Activated CD4-positive, alpha-beta T cell treated with anti-CD3 and anti-CD28 coated beads, Interleukin-2, amount 50 U/mL, for 1 hour (primary cell): ENCODE data around the gene SCG3.

ENCODE experiments used
- DNase-seq: peaks from one replicate; pipeline ENCODE4 v3.0.0-alpha.2; 2020

SCG3 gene

DNA sequence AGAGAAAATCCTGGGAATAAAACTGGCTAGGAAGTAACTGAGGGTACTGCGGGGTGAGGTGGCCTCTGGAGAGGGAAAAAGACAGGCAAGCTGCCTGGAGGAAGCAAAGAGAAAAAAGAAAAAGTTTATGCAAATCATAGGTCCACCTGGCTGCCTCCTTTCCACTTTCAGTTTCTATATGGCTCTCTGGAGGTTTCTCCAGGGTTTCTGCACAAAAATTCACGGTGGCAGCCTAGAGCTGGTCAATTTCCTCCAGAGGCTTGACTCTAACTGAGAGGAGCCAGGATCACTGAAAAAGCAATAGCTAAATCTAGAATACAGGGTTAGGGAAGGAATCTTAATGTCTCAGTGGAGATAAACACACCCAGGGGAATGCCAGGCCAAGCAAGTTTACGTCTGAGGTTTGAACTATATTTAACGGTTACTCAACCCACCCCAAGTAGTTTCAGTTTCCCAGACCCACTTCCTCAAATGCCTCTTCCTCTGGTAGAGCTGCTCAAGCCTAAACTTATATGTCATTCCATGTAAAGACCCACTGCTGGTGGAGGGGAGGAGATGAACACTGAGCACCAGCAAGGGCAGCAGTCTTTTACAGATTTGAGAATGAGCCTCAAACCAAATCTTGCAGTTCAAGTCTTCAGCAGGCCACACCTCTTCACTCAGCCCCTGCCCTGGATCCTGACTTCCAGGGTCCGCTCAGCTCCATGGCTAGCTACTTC lies 50.4 kb downstream of the SCG3 start:
- DNase-seq: no peak

- DNase-seq: no peak
Measured at GRCh38 chr15:51732646-51733045, 51.3 kb downstream of the SCG3 start.

- DNase-seq: no peak
Measured at GRCh38 chr15:51735228-51736010, 54.1 kb downstream of the SCG3 start.

DNA sequence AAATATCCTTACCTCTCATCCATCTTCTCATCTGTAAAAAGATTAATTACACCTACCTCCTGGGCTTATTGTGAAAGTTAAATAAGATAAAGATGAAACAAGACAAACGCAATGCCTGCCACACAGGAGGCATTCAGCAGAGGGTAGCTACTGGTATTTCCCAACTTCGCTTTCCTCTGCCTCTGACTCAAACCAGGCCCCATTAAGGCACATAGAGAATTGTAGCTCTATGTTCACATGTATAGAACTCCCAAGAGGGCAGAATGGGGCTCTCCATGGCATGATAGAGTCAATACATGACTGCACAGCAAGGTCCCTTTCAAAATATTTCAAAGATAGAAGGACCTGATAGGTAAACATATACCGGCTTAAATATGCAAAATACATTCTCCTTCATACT lies 54.8 kb downstream of the SCG3 start:
- DNase-seq: no peak

DNA sequence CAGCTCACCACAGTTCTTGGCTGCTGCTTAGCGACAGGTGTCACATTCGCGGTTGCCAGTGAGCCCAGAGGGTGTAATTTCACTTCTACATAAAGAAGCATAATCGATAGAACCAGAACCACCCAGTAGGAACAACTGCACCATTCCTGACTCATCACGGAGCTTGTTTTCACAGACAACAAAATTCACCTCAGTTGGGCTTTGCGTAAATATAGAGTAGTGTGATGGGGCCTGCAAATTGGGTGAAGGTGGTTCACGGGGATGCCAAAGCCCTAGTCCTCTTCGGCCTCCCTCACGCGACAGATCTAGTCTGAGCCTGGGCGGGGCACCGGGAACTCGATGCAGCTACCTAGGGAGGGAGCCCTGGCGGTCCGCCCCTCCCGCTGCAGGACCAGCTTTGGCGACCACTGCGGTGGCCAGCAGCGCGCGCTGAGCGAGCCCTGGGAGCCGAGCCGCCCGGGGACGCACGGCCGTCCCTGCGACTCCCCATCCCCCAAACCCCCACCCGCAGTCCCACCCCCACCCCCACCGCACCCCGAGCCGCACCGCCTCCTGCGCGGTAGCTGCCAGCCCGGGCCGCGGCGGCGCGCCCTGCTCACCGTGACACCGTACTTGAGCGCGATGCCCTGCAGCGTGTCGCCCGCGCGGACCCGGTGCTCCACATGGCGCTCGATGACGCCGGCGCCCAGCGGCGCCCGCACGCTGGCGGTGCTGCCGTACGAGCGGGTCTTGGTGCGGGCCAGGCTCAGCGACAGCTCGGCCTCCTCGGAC lies 55.6 kb downstream of the SCG3 start:
- peak; percentile 59 for DNase-seq

DNA sequence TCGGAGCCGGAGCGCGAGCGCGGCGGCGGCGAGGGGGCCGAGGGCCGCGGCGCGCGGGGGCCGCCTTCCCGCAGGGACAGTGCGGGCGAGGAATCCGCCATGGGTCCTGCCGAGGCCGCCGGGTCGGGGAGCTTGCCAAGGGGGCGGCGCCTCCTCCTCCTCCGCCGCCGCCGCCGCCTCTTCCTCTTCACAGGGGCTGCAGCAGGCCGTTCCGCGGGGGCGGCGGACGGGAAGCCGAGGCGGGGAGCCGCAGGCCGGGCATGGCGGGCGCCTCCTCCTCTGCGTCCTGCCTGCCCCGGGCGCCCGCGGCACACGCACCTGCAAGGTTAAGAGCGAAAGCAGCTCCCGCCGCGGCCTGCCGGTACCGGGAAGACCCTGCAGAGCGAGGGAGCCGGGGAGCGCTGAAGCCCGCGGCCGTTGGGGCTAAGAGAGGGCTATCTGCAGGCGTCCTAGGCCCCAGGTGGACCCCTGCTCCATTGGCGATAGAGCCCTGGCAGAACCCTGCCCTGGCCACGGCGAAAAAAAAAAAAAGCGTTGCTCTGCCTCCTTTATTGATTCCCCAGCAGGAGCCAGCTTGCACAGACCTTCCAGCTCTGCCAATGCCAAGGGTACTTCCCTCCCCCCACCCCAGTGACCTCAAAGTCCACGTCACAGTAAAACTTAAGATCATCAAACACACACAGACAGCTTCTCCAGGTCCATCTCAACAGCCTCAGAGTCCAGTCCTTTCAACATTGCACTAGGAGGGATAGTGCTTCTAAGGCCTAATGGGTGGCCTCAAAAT lies 56.4 kb downstream of the SCG3 start, which contains the start of gene LYSMD2:
TSS of gene LYSMD2 (minus strand) at position 134 of the 784 bp plus-strand sequence. CDS start at position 101, 33 bp downstream.
- DNase-seq: peak; percentile 61

DNA sequence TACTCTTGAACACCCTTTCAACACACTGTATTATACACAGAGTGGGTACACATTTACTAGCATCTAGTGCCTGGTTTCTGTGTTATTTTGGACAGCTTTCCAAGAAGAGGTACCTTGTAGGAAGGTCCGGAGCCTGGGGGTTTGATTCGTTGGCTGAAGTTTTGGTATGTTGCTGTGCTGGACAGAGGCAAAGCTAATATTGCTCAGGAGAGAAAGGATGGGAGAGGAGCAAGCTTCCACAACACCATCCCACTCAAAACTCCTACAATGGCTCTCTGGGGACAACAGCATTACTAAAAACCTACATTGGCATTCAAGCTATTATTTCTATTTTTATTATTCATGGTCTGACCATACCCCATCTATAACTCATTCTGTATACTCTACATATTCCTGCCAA lies 57.2 kb downstream of the SCG3 start:
- DNase-seq: no peak

- no peak for DNase-seq
Measured at GRCh38 chr15:51739061-51739712, 57.9 kb downstream of the SCG3 start.

- DNase-seq: no peak
Measured at GRCh38 chr15:51749307-51749706, 68.0 kb downstream of the SCG3 start.

DNA sequence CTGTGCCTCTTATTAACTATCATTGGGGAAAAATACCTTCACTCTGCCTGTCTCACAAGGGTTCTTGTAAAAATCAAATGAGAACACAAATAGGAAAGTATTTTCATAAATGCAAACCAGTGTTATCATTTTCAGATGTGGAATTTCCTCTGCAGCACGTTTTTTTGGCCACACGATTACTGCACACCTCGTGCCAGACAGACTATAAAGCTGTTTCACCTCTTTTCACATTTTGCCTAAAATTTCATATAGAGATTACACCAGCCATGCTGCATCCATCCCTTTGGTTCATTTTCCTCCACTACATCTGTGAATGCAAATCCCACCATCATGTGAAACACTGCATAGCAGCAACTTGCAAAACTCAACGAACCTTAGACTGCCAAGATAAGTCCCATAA lies 68.9 kb downstream of the SCG3 start:
- no peak for DNase-seq

GRCh38 chr15:51750792-51751696 lies 69.7 kb downstream of the SCG3 start, which contains the start of gene TMOD2:
Gene TMOD2 (plus strand): TSS chr15:51751597. CDS start chr15:51766442, 14,845 bp downstream.
- DNase-seq: peak; percentile 51

DNA sequence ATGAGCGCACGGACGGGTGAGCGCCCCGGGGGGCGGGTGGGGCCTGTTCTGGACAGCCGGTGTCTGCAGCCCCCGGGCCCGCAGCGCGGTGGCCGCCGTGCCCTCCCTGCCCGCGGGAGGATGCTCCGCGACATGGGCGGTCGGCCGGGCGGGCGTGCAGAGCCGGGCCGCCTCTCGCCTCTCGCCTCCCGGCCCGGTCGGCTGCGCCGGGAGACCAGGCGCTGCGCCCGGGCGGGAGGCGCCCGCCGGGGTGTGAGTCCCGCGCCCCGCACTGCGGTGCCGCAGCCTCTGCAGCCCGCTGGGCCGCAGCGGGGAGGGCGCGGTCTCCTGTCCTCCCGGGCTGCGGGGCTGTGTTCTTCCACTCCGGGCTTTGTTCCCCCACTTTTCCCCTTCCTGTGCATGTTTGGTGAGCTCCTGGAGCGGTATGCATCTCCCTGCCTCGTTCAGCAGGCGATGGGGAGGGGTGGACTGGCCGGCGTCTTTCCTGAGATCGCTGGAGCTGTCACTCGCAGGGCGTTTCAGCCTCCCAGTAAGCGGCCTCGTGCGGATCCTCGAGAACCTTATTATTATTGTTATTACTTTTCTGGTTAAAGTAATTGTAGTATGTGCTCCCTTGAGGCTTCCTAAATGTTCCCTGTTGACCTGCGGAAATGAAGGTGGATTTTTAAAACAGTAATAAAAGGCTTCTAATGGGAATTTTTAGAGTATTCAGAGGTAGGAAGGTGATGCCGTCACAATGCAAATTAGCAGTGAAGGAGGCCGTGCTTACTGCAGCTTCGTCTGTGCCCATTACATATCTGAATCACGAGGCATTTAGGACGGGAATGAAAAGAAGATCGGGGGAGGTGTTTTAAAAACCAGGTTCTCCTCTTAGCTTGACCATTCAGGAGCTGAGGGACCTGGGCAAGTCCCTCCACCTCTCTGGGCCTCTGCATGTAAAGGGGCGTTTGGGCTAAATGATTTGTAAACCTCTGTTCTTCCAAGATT lies 70.7 kb downstream of the SCG3 start:
- DNase-seq: no peak

DNA sequence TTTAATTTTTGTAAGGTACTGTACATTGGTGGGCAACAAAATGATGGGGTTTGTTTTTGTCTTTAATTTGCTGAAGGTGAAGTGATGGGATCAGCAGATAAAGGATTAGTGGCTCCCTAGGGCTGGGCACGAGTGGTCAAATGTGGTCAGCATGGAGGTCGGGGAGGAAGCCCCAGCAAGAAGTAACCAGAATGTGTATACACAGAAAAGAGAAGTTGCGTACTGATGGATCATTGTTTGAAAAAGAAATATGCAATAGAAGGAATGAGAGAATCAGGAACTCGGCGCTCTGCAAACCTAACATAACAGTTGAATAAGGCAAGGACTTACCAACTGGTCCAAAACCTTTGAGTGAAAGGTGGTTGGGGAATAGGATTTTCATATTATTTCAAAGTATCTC lies 71.6 kb downstream of the SCG3 start:
- no peak for DNase-seq

DNA sequence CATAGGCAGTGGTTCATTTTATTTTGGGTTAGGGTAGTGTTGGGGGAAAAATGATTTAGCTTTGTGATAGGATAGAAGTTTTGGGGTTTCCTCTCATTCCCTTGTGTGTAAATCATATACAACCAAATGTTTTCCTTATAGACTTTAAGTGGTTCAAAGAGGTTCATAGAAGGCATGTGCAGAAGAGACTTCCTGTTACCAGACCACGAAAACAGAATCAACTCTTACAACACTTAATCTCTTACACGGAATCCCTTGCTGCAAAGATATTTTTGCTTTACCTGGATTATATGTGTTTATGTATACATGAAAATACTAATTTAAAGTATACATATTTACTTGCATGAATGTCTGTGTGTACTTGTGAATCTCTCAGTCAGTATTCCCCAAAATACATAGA lies 73.0 kb downstream of the SCG3 start:
- no peak for DNase-seq

- no peak for DNase-seq
Measured at GRCh38 chr15:51755790-51756189, 74.5 kb downstream of the SCG3 start.

- DNase-seq: no peak
Measured at GRCh38 chr15:51756482-51756881, 75.2 kb downstream of the SCG3 start.

DNA sequence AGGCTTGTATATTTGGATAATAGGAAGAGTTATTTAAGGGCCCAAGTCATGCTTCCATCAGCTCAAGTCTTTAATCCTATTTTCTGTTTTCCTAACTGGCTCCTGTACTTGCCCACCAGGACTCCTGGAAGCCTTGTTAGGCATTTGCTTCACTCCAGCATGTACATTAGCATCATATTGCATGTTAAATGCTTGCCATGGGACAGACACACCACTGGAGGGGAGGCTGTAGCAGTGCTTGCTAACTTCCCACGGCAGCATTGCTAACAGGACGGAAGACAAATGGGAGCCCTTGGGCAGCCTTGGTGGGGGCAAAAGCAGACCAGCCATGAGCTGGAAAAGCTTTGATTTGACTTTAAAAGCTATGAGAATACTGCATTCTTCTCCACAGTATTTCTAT lies 76.1 kb downstream of the SCG3 start:
- DNase-seq: no peak

- no peak for DNase-seq
Measured at GRCh38 chr15:51758645-51759044, 77.3 kb downstream of the SCG3 start.

GRCh38 chr15:51759557-51760070 lies 78.3 kb downstream of the SCG3 start:
- DNase-seq: no peak
